ENCODE measurements around the gene TES. TPM values are rescaled to one million over a fixed set of nuclear protein-coding genes. Genes with fewer than 3 reads are reported as not detected.

The TES gene
- total RNA-seq, 2 donors from 2014 or later, result 46.6 to 96.6 TPM

- Histone ChIP-seq H3K27me3 (replicated peaks; ENCODE audit: insufficient read depth) (no peaks in the 10 kb centered on the region), H3K9me3 (no peaks in the 10 kb centered on the region), H3K4me1 (replicated peaks) (no peaks in the 10 kb centered on the region), H3K4me3 (no peak overlapping the region), H3K36me3 (no peaks in the 10 kb centered on the region), H3K27ac (no peak overlapping the region)
- TF ChIP-seq, protein P1, sequence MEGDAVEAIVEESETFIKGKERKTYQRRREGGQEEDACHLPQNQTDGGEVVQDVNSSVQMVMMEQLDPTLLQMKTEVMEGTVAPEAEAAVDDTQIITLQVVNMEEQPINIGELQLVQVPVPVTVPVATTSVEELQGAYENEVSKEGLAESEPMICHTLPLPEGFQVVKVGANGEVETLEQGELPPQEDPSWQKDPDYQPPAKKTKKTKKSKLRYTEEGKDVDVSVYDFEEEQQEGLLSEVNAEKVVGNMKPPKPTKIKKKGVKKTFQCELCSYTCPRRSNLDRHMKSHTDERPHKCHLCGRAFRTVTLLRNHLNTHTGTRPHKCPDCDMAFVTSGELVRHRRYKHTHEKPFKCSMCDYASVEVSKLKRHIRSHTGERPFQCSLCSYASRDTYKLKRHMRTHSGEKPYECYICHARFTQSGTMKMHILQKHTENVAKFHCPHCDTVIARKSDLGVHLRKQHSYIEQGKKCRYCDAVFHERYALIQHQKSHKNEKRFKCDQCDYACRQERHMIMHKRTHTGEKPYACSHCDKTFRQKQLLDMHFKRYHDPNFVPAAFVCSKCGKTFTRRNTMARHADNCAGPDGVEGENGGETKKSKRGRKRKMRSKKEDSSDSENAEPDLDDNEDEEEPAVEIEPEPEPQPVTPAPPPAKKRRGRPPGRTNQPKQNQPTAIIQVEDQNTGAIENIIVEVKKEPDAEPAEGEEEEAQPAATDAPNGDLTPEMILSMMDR (IDR thresholded peaks at IDR 0.05), result no peak
- no peak for TF ChIP-seq POLR2A (IDR thresholded peaks at IDR 0.05)
- TF ChIP-seq POLR2AphosphoS5 (IDR thresholded peaks at IDR 0.05), result no peak
- no peak for DNase-seq (ENCODE audit: low spot score)
- intact Hi-C loops (cut with DNase I), result loop anchor here (5.0 kb wide), 1 partner anchor 60 kb away; no protein-coding TSS in a partner anchor
- WGBS, result 59% methylated on average over 3 of the region's 3 CpGs
These were observed 33.3 kb upstream of the TES start for GRCh38 chr7:116177009-116177408.

DNA sequence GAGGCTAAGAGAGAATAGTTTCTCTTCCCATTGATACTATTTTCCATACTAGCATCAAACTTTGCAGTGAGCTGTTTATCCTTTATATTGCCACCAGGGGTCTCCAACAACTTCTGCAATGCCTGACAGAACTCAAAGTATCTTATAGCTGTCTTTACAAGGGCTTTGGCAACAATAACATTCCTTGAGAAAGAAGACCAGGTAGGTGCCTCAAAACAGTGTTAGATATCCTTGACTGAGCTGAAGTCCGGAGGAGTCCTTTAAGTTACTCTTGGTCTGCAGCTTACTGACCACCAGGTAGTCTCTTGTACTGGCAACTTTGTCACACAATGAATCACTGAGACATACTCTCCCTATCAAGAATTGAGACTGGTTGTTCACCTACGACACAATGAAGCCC is 30.0 kb upstream of the TES start:
- Histone ChIP-seq H3K27me3 (replicated peaks; ENCODE audit: insufficient read depth) (no peaks in the 10 kb centered on the region), H3K4me3 (no peak overlapping the region), H3K9me3 (no peaks in the 10 kb centered on the region), H3K4me1 (replicated peaks) (no peaks in the 10 kb centered on the region), H3K27ac (no peak overlapping the region), H3K36me3 (no peaks in the 10 kb centered on the region)
- 53% methylated on average over 2 of the region's 2 CpGs for WGBS
- TF ChIP-seq POLR2A (IDR thresholded peaks at IDR 0.05) (no peak), POLR2AphosphoS5 (IDR thresholded peaks at IDR 0.05) (no peak)
- TF ChIP-seq, protein P1 (IDR thresholded peaks at IDR 0.05), result peak in 3 of 4 experiments; percentile 56 to 84 (median 76)
- intact Hi-C loops (cut with DNase I), result no loop called here
- peak; percentile 21 for DNase-seq (ENCODE audit: low spot score)

DNA sequence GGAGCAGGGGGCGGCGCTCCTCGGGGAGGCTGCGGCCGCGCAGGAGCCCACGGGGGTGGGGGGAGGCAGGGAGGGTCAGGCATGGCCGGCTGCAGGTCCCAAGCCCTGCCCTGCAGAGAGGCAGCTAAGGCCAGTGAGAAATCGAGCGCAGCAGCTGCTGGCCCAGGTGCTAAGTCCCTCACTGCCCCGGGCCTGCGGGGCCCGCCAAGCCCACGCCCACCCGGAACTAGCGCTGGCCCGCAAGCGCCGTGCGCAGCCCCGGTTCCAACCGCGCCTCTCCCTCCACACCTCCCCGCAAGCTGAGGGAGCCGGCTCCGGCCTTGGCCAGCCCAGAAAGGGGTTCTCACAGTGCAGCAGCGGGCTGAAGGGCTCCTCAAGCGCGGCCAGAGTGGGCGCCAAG is 28.3 kb upstream of the TES start:
- DNase-seq (ENCODE audit: low spot score), result no peak
- intact Hi-C loops (cut with DNase I), result no loop called here
- WGBS, result 94% methylated on average over 30 of the region's 30 CpGs
- Histone ChIP-seq H3K27me3 (replicated peaks; ENCODE audit: insufficient read depth) (no peaks in the 10 kb centered on the region), H3K9me3 (no peaks in the 10 kb centered on the region), H3K27ac (no peak overlapping the region), H3K4me3 (no peak overlapping the region), H3K36me3 (no peaks in the 10 kb centered on the region), H3K4me1 (replicated peaks) (no peaks in the 10 kb centered on the region)
- TF ChIP-seq POLR2AphosphoS5 (IDR thresholded peaks at IDR 0.05) (no peak), POLR2A (IDR thresholded peaks at IDR 0.05) (no peak)
- TF ChIP-seq, protein P1 (IDR thresholded peaks at IDR 0.05), result no peak

DNA sequence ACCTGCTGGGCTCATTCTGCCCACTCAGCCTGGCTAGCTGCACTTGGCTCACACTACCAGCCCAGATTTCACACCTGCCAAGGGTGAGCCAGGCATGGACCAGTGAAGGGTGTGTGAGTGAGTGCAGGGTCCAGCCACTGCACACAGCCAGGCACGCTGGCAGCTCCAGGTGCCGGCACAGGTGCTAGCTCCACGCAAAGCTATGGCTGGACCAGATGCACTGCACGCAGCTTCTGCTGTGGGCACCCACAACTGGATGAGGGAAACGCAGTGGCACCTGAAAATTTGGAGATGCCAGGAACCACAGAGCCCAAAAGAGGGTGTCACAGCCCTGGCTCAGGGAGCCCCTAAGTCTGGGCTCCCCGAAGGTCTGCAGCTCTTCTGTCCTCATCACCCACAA is 24.9 kb upstream of the TES start:
- no peaks in the 10 kb centered on the region for H3K36me3 ChIP-seq
- TF ChIP-seq POLR2AphosphoS5 (IDR thresholded peaks at IDR 0.05), result no peak
- TF ChIP-seq POLR2A (IDR thresholded peaks at IDR 0.05), result no peak
- TF ChIP-seq, protein P1 (IDR thresholded peaks at IDR 0.05), result no peak
- intact Hi-C loops (cut with DNase I), result no loop called here
- H3K27me3 ChIP-seq (replicated peaks; ENCODE audit: insufficient read depth), result no peaks in the 10 kb centered on the region
- 91% methylated on average over 6 of the region's 6 CpGs for WGBS
- DNase-seq (ENCODE audit: low spot score), result no peak
- H3K4me1 ChIP-seq (replicated peaks), result no peaks in the 10 kb centered on the region
- H3K4me3 ChIP-seq, result no peak overlapping the region
- no peaks in the 10 kb centered on the region for H3K9me3 ChIP-seq
- H3K27ac ChIP-seq, result no peak overlapping the region

DNA sequence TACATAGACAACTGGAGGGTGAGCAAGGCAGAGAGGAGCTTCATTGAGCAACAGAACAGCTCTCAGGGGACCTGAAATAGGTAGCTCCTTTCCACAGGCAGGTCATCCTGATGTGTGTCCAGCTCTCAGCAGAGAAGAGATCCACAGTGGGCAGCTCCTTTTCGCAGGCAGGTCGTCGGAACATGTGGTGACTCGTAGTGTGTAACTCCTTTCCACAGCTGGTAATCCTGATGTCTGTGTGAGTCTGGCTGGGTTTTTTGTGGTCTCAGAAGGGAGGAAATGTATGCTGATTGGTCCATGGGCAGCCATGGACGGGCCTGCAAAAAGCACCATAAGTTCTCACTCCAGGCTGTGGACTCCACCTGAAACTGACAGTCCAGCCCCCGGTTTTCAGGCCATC is 24.4 kb upstream of the TES start:
- H3K27me3 ChIP-seq (replicated peaks; ENCODE audit: insufficient read depth), result no peaks in the 10 kb centered on the region
- H3K9me3 ChIP-seq, result no peaks in the 10 kb centered on the region
- TF ChIP-seq POLR2A (IDR thresholded peaks at IDR 0.05) (no peak), POLR2AphosphoS5 (IDR thresholded peaks at IDR 0.05) (no peak)
- TF ChIP-seq, protein P1 (IDR thresholded peaks at IDR 0.05), result no peak
- H3K4me1 ChIP-seq (replicated peaks), result no peaks in the 10 kb centered on the region
- intact Hi-C loops (cut with DNase I), result no loop called here
- no peak overlapping the region for H3K27ac ChIP-seq
- DNase-seq (ENCODE audit: low spot score), result no peak
- no peak overlapping the region for H3K4me3 ChIP-seq
- WGBS, result 91% methylated on average over 5 of the region's 6 CpGs
- H3K36me3 ChIP-seq, result no peaks in the 10 kb centered on the region
